Measurements from ENCODE around the gene ZBTB7A.

Gene ZBTB7A

DNA sequence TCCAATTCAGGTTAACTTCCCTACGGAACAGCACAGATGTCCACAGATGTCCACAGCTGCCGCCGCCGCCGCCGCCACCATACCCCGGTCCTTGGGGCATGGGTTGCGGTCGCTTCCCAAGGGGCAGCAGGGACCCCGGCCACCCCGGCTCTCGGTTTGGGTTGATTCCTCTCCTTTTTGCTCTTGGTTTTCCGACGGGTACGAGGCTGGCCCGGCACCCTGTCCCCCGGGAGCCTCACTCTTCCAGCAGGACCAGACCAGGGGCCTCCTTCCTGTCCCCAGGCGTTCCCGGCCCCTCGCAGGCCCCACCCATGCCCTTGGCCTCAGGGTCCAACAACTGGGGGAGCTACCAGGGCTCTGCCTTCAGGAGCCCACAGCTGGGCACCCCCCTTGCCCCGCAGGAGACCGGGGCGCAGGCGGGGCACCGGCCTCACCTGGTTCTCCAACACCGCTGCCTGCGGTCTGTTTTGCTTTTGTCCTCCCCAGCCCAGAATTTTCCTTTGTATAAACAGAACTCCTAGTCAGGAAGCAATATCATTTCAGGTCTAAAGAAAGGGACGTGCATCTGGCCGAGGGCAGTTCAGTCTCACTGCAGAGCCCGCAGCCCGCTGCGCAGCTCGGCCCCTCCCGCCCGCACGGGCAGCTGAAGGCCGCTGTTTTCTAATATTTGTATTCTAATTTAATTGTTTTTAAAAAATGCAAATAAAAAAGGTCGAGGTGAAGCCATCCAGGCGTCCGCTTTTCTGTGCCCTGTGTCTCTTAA, 27.9 kb downstream of the ZBTB7A start:
- H3K9me3 ChIP-seq (ENCODE audit: insufficient read depth, low read length): no peaks in the 10 kb centered on the region
- no peaks in the 10 kb centered on the region for H3K27me3 ChIP-seq (ENCODE audit: low read depth, low read length)
- H2AFZ ChIP-seq (ENCODE audit: low read depth, low read length): no peak overlapping the region
- no peak overlapping the region for H3K4me2 ChIP-seq (ENCODE audit: low read length)
- H3K27ac ChIP-seq (ENCODE audit: low read length): no peak overlapping the region
- peaks cover 37% of the 10 kb centered on the region for H3K36me3 ChIP-seq (replicated peaks; ENCODE audit: low read depth, low read length)
- H3K79me2 ChIP-seq (ENCODE audit: low read length): peaks cover 15% of the 10 kb centered on the region
- no peaks in the 10 kb centered on the region for H3K4me1 ChIP-seq (ENCODE audit: low read length)
- TF ChIP-seq, protein P1, sequence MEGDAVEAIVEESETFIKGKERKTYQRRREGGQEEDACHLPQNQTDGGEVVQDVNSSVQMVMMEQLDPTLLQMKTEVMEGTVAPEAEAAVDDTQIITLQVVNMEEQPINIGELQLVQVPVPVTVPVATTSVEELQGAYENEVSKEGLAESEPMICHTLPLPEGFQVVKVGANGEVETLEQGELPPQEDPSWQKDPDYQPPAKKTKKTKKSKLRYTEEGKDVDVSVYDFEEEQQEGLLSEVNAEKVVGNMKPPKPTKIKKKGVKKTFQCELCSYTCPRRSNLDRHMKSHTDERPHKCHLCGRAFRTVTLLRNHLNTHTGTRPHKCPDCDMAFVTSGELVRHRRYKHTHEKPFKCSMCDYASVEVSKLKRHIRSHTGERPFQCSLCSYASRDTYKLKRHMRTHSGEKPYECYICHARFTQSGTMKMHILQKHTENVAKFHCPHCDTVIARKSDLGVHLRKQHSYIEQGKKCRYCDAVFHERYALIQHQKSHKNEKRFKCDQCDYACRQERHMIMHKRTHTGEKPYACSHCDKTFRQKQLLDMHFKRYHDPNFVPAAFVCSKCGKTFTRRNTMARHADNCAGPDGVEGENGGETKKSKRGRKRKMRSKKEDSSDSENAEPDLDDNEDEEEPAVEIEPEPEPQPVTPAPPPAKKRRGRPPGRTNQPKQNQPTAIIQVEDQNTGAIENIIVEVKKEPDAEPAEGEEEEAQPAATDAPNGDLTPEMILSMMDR (IDR thresholded peaks at IDR 0.05; ENCODE audit: low read depth, low read length): no peak
- TF ChIP-seq EZH2phosphoT487 (IDR thresholded peaks at IDR 0.05; ENCODE audit: low read depth): no peak
- no peak overlapping the region for H3K4me3 ChIP-seq (ENCODE audit: low read length)
- peaks cover 18% of the 10 kb centered on the region for H4K20me1 ChIP-seq (ENCODE audit: insufficient read depth, low read length)
- H3K9ac ChIP-seq (ENCODE audit: low read length): no peak overlapping the region

DNA sequence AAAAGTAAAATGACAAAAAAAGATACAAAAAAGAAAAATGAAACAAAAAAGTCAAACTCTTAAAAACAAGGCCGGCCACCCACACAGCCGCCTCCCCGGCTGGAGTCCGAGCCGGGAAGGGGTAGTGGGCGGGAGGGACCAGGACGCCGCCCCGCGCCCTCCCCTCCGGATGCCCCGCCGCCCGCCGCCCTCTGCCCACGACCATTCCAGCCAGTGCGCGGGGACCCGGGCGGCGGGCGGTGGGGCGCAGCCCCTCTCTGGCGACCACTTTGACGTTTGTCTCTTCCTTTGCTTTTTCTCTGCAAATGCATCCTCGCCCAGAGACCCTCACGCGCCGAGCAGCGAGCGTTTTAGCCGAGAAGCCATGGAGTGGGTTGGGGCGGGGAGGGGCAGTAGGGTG, 28.6 kb downstream of the ZBTB7A start:
- H3K79me2 ChIP-seq (ENCODE audit: low read length): peaks cover 10% of the 10 kb centered on the region
- H3K4me3 ChIP-seq (ENCODE audit: low read length): no peak overlapping the region
- H3K9ac ChIP-seq (ENCODE audit: low read length): no peak overlapping the region
- H3K36me3 ChIP-seq (replicated peaks; ENCODE audit: low read depth, low read length): peaks cover 40% of the 10 kb centered on the region
- H3K27me3 ChIP-seq (ENCODE audit: low read depth, low read length): no peaks in the 10 kb centered on the region
- TF ChIP-seq EZH2phosphoT487 (IDR thresholded peaks at IDR 0.05; ENCODE audit: low read depth): no peak
- TF ChIP-seq, protein P1 (IDR thresholded peaks at IDR 0.05; ENCODE audit: low read depth, low read length): no peak
- H3K4me1 ChIP-seq (ENCODE audit: low read length): no peaks in the 10 kb centered on the region
- peaks cover 14% of the 10 kb centered on the region for H4K20me1 ChIP-seq (ENCODE audit: insufficient read depth, low read length)
- no peak overlapping the region for H3K4me2 ChIP-seq (ENCODE audit: low read length)
- H3K9me3 ChIP-seq (ENCODE audit: insufficient read depth, low read length): no peaks in the 10 kb centered on the region
- no peak overlapping the region for H2AFZ ChIP-seq (ENCODE audit: low read depth, low read length)
- no peak overlapping the region for H3K27ac ChIP-seq (ENCODE audit: low read length)

DNA sequence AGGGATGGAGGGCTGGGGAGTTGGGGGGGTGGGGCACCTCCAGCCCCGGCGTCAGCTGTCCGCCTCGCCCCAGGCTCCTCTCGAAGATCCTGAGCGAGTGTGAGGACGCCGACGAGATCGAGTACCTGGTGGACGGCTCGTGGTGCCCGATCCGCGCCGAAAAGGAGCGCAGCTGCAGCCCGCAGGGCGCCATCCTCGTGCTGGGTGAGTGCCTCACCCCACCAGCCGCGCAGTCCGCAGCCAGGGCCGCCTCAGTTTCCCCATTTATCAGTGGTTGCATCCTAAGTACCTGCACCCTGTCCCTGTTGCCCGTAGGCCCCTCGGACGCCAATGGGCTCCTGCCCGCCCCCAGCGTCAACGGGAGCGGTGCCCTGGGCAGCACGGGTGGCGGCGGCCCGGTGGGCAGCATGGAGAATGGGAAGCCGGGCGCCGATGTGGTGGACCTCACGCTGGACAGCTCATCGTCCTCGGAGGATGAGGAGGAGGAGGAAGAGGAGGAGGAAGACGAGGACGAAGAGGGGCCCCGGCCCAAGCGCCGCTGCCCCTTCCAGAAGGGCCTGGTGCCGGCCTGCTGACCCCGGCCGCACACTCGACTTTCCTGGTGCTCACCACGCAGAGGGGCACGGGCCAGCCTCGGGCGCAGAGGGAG, 29.3 kb downstream of the ZBTB7A start:
- Histone ChIP-seq H4K20me1 (ENCODE audit: insufficient read depth, low read length) (peaks cover 9% of the 10 kb centered on the region), H3K4me1 (ENCODE audit: low read length) (no peaks in the 10 kb centered on the region), H3K79me2 (ENCODE audit: low read length) (peaks cover 5% of the 10 kb centered on the region; the same call in 1 of the 2 replicates), H3K27ac (ENCODE audit: low read length) (no peak overlapping the region), H3K9me3 (ENCODE audit: insufficient read depth, low read length) (no peaks in the 10 kb centered on the region), H2AFZ (ENCODE audit: low read depth, low read length) (no peak overlapping the region), H3K27me3 (ENCODE audit: low read depth, low read length) (no peaks in the 10 kb centered on the region), H3K36me3 (replicated peaks; ENCODE audit: low read depth, low read length) (peaks cover 40% of the 10 kb centered on the region), H3K4me2 (ENCODE audit: low read length) (no peak overlapping the region), H3K4me3 (ENCODE audit: low read length) (no peak overlapping the region), H3K9ac (ENCODE audit: low read length) (no peak overlapping the region)
- TF ChIP-seq EZH2phosphoT487 (IDR thresholded peaks at IDR 0.05; ENCODE audit: low read depth): no peak
- TF ChIP-seq, protein P1 (IDR thresholded peaks at IDR 0.05; ENCODE audit: low read depth, low read length): no peak

DNA sequence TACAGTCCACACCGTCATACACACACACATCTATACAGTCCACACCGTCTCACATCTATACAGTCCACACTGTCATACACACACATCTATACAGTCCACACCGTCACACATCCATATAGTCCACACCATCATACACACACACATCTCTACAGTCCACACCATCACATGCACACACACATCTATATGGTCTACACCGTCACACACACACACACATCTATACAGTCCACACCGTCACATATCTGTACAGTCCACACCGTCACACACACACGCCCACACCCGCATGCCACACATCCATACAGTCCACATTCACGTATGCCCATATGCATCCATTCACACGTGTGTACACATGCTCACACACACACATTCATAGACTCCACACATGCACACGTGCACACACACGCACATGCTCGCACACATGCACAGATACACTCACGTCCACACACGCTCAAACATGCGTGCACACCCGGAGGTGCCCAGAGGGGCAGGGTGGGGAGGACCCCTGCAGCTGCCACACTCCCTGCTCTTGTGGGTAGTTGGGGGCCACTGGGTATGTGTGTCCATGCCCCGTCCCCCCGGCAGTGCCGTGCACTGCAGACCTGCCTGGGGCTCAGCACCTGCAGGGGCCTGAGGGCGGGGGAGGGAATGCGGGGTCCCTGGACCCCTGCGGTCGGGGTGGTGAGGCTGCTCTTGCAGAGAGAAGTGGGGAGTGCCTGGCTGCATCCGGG, 30.0 kb downstream of the ZBTB7A start:
- Histone ChIP-seq H2AFZ (ENCODE audit: low read depth, low read length) (no peak overlapping the region), H3K79me2 (ENCODE audit: low read length) (no peaks in the 10 kb centered on the region), H3K4me2 (ENCODE audit: low read length) (no peak overlapping the region), H3K36me3 (replicated peaks; ENCODE audit: low read depth, low read length) (peaks cover 40% of the 10 kb centered on the region), H3K9me3 (ENCODE audit: insufficient read depth, low read length) (no peaks in the 10 kb centered on the region), H3K27me3 (ENCODE audit: low read depth, low read length) (no peaks in the 10 kb centered on the region), H3K9ac (ENCODE audit: low read length) (no peak overlapping the region), H3K4me1 (ENCODE audit: low read length) (no peaks in the 10 kb centered on the region), H4K20me1 (ENCODE audit: insufficient read depth, low read length) (peaks cover 4% of the 10 kb centered on the region), H3K27ac (ENCODE audit: low read length) (no peak overlapping the region), H3K4me3 (ENCODE audit: low read length) (no peak overlapping the region)
- TF ChIP-seq EZH2phosphoT487 (IDR thresholded peaks at IDR 0.05; ENCODE audit: low read depth): no peak
- TF ChIP-seq, protein P1 (IDR thresholded peaks at IDR 0.05; ENCODE audit: low read depth, low read length): no peak

All from OCI-LY3 (cell line).